ENCODE measurements around the gene RNPEPL1.
"Not testable (repeated sequence)": the region's sequence is repeated elsewhere in the genome, so short reads cannot be mapped to it uniquely, and the experiment has no call there.

The RNPEPL1 gene

GRCh38 chr2:240614391-240614790 lies 46.1 kb downstream of the RNPEPL1 start:
- H3K4me1 Mint-ChIP-seq: no peaks in the 10 kb centered on the region
- TF ChIP-seq, protein P1, sequence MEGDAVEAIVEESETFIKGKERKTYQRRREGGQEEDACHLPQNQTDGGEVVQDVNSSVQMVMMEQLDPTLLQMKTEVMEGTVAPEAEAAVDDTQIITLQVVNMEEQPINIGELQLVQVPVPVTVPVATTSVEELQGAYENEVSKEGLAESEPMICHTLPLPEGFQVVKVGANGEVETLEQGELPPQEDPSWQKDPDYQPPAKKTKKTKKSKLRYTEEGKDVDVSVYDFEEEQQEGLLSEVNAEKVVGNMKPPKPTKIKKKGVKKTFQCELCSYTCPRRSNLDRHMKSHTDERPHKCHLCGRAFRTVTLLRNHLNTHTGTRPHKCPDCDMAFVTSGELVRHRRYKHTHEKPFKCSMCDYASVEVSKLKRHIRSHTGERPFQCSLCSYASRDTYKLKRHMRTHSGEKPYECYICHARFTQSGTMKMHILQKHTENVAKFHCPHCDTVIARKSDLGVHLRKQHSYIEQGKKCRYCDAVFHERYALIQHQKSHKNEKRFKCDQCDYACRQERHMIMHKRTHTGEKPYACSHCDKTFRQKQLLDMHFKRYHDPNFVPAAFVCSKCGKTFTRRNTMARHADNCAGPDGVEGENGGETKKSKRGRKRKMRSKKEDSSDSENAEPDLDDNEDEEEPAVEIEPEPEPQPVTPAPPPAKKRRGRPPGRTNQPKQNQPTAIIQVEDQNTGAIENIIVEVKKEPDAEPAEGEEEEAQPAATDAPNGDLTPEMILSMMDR (IDR thresholded peaks at IDR 0.05): no peak
- H3K9me3 Mint-ChIP-seq: peaks cover 38% of the 10 kb centered on the region
- peaks cover 3% of the 10 kb centered on the region for H3K27me3 Mint-ChIP-seq (ENCODE audit: low read depth, poor library complexity)
- no peak overlapping the region for H3K27ac Mint-ChIP-seq
- DNase-seq: no peak
- no peak overlapping the region for H3K4me3 Mint-ChIP-seq
- peaks cover 33% of the 10 kb centered on the region for H3K36me3 Mint-ChIP-seq (ENCODE audit: low read depth)

- no peak overlapping the region for H3K4me3 Mint-ChIP-seq
- H3K9me3 Mint-ChIP-seq: peaks cover 41% of the 10 kb centered on the region
- H3K4me1 Mint-ChIP-seq: no peaks in the 10 kb centered on the region
- no peaks in the 10 kb centered on the region for H3K27me3 Mint-ChIP-seq (ENCODE audit: low read depth, poor library complexity)
- H3K27ac Mint-ChIP-seq: no peak overlapping the region
- peaks cover 33% of the 10 kb centered on the region for H3K36me3 Mint-ChIP-seq (ENCODE audit: low read depth)
- TF ChIP-seq, protein P1 (IDR thresholded peaks at IDR 0.05): no peak
- DNase-seq: no peak
These were observed 47.1 kb downstream of the RNPEPL1 start for GRCh38 chr2:240615396-240615795.

- no peak for DNase-seq
- Mint-ChIP-seq H3K36me3 (ENCODE audit: low read depth) (peaks cover 33% of the 10 kb centered on the region), H3K27me3 (ENCODE audit: low read depth, poor library complexity) (no peaks in the 10 kb centered on the region), H3K27ac (peak overlapping the region; percentile 64), H3K9me3 (peaks cover 41% of the 10 kb centered on the region), H3K4me3 (no peak overlapping the region), H3K4me1 (no peaks in the 10 kb centered on the region)
- TF ChIP-seq, protein P1 (IDR thresholded peaks at IDR 0.05): no peak
These were observed 47.7 kb downstream of the RNPEPL1 start for GRCh38 chr2:240615820-240616547.

GRCh38 chr2:240616860-240617666 lies 48.8 kb downstream of the RNPEPL1 start:
- not testable (repeated sequence) for H3K4me3 Mint-ChIP-seq; H3K4me1 Mint-ChIP-seq; DNase-seq; H3K27ac Mint-ChIP-seq; H3K27me3 Mint-ChIP-seq (ENCODE audit: low read depth, poor library complexity)
- peaks cover 24% of the 10 kb centered on the region for H3K36me3 Mint-ChIP-seq (ENCODE audit: low read depth)
- H3K9me3 Mint-ChIP-seq: peaks cover 38% of the 10 kb centered on the region

- Mint-ChIP-seq H3K9me3 (peaks cover 38% of the 10 kb centered on the region), H3K27ac (no peak overlapping the region), H3K4me3 (no peak overlapping the region), H3K4me1 (peaks cover 11% of the 10 kb centered on the region), H3K36me3 (ENCODE audit: low read depth) (peaks cover 24% of the 10 kb centered on the region), H3K27me3 (ENCODE audit: low read depth, poor library complexity) (peaks cover 3% of the 10 kb centered on the region)
- no peak for DNase-seq
- TF ChIP-seq, protein P1 (IDR thresholded peaks at IDR 0.05): no peak
These were observed 50.5 kb downstream of the RNPEPL1 start for GRCh38 chr2:240618776-240619175.

DNA sequence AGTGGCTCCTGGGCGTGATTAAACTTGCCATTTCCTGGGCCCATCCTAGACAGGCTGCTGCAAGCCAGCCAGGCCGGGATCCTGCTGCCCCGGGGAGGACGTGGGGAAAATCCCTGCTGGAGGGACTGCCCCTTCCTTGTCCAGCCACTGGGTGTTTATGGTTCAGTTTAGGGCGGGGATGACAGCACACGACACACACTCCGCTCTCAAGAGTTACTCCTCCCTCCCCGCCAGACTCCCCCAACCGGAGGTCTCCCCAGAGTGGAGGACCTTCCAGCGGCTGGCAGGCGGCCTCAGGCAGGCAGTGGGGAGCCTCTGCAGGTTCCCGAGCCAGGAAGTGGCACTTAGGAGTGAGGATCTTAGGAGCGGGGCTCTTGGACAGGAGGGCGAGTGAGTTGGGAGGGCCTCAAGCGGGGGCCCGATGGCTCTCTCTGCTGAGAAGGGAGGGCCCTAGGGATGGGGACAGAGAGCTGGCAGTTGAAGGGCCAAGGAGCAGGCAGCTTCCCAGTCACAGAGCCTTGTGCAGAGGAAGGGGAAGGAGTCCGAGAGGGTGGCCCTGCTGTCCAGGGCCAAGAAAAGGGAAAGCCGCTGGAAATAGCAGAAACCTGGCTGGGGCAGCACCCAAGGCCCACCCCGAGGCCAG lies 51.3 kb downstream of the RNPEPL1 start:
- peaks cover 11% of the 10 kb centered on the region for H3K4me1 Mint-ChIP-seq
- H3K27ac Mint-ChIP-seq: no peak overlapping the region
- H3K4me3 Mint-ChIP-seq: no peak overlapping the region
- TF ChIP-seq, protein P1 (IDR thresholded peaks at IDR 0.05): no peak
- DNase-seq: no peak
- H3K27me3 Mint-ChIP-seq (ENCODE audit: low read depth, poor library complexity): peaks cover 4% of the 10 kb centered on the region
- H3K36me3 Mint-ChIP-seq (ENCODE audit: low read depth): peaks cover 24% of the 10 kb centered on the region
- peaks cover 38% of the 10 kb centered on the region for H3K9me3 Mint-ChIP-seq

All from nephron progenitor cell (in vitro differentiated cells).